Brain pericyte (primary cell): ENCODE measurements around the gene CCDC61.

ENCODE experiments used
- DNase-seq: peaks from one replicate; pipeline ENCODE4 v3.0.0-alpha.2; 2012; ENCODE audit warnings: low read depth, low spot score

The CCDC61 gene

GRCh38 chr19:45973553-45974338 lies 21.5 kb upstream of the CCDC61 start, which contains the start of gene NOVA2:
NOVA2 (minus strand) TSS chr19:45973865; CDS start chr19:45973351, 514 bp downstream.
- DNase-seq: no peak

GRCh38 chr19:45975306-45976070 lies 19.8 kb upstream of the CCDC61 start:
- no peak for DNase-seq

- no peak for DNase-seq
Observed at GRCh38 chr19:45976178-45976577, 19.1 kb upstream of the CCDC61 start.

DNA sequence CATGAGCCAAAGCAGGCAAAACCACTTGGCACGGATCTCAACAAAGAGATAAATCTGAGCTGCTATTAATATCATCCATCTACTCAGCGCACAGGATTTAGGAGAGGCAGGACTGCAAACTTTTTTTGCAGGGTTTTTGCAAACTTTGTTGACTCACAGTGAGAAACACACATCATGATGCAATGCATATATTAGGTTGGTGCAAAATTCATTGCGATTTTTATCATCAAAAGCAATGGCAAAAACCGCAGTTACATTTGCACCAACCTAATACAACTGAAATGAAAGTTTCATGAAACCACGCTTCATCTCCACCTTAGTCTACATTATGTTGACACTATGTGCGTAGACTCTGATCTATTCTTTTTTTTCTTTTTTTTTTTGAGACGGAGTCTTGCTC lies 17.1 kb upstream of the CCDC61 start:
- no peak for DNase-seq

DNA sequence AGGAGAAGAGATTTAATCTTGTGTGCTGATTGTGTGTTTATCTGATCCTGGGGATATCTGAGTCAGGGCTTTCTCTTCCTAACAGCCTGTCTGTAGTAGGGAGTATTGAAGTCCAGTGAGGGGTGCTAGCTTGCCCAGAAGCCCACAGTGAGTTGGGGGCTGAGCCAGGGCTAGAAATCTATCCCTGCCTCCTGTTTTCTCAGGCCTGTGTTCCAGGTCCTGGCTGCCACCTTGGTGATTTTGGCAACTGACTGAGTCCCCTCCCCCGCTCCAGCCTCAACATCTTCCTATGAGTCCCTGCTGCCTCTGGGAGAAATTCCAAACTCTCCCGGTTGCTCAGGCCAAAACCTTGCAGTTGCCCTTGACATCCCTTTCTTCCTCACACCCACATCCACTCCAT lies 13.9 kb upstream of the CCDC61 start:
- DNase-seq: no peak

- DNase-seq: no peak
Observed at GRCh38 chr19:45985321-45985720, 9.9 kb upstream of the CCDC61 start.

GRCh38 chr19:45990113-45990728 lies 5.0 kb upstream of the CCDC61 start:
- no peak for DNase-seq

- no peak for DNase-seq
Observed at GRCh38 chr19:45994456-45994997, 740 bp upstream of the CCDC61 start.

GRCh38 chr19:45995715-45996385 lies 583 bp downstream of the CCDC61 start:
- DNase-seq: no peak

GRCh38 chr19:45996933-45997332 lies 1.7 kb downstream of the CCDC61 start:
- no peak for DNase-seq

GRCh38 chr19:45998834-45999233 lies 3.6 kb downstream of the CCDC61 start:
- DNase-seq: no peak

DNA sequence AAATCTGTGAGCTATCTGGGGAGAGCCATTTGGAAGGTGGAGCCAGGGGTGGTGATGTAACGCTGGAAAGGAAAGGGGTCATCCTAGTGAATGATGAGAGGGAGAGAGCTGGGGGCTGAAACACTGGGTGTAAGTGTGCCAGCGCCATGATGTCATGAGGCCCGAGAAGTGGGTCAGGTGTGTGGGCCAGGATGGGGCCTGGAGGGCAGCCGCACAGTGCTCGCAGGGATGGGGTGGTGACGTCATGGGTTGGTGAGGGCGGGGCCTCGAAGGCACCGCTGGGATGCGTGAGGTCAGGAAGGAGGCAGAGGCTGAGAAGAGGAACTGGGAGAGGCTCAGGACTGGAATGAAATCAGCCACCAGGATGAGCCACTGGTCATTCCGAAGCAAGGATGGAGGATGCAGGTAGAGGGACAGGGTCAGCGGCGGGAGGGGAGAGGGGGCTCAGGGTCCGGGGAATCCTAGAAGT lies 4.4 kb downstream of the CCDC61 start:
- no peak for DNase-seq

DNA sequence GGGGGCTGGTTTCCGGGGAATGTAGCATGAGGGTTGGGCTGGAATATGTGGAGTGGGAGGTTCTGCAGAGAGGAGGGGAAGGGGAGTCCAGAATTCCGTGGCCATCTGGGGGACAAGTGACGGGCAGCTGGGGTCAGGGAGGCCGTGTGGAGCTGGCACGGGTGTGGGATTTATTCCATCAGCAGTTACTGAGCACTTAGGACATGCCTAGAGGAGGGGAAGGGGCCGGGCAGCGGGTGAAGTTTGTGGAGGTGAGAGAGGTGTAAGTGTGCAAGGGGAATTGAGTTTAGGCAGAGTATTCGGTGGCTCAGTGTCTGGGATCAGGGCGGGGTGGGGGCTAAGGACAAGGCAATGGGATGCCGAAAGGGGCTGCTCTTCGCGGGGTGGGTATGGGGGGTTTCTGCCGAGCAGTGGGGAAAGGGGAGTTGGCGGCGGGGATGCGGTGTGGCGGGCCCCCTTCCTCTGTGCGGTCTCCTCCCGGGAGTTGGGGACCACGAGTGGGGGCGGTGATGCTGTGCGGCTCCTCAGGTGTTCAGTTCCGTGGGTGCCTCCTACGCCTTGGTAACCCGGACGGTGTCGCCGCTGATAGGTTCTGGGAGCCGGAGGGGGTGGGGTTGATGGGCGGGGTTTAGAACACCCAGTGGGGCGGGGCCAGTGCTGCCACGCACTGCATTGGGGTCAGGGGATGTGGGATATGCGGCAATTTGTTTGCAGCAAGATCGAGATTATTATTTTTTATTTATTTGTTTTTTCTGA lies 5.4 kb downstream of the CCDC61 start:
- DNase-seq: no peak

DNA sequence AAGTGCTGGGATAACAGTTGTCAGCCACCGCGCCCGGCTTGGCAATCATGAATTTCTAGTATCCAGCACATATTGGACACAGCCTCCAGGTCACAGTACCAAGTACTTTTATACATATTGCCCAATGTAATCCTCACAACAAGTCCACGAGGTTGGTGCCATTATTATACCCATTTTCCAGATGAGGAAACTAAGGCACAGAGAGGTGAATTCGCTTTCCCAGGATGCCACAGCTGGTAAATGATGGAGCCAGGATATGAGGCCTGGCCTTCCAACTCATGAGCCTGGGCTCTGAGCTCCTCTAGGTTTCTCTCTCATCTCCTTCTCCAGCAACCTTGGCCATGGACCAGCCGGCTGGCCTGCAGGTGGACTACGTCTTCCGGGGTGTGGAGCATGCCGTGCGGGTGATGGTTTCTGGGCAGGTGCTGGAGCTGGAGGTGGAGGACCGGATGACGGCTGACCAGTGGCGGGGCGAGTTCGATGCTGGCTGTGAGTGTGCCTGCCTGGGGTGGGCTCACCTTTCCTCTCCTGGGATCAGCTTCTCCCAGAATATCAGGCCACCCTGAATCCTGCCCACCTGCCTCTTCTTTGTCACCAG lies 7.5 kb downstream of the CCDC61 start:
- no peak for DNase-seq

DNA sequence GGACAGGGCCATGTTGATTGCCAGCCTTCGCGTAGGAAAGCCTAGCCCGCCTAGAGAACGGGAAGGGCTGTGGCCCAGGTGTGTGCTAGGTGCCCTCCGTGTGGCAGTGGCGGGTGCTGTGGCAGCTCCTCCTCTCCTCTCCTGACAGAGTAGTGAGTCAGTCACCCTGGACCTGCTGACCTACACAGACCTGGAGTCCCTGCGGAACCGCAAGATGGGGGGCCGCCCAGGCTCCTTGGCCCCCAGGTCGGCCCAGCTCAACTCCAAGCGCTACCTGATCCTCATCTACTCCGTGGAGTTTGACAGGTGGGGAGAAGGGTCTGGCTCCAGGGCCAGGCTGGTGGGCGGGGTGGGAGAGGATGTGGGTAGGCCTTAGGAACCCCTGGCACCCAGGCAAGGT lies 11.1 kb downstream of the CCDC61 start:
- DNase-seq: no peak

GRCh38 chr19:46009530-46010510 lies 14.6 kb downstream of the CCDC61 start:
- no peak for DNase-seq

DNA sequence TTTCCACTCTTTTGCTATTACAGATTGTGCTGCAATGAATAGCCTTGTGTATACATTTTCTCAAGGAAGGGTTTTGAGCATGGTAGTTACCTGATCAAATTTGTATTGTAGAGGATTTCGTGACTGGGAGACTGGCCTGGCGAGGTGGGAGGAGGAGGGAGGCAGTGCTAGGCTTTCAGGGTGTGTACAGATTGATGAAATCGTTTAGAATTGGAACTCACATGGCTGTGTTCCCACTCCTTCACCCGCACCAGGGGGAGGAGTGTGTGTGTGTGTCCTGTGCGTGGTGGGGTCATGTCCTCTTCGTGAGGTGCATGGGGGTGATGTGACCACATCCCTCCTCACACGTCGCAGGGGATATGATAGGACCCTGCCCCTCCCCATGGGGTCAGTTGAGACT lies 19.3 kb downstream of the CCDC61 start:
- no peak for DNase-seq

GRCh38 chr19:46014941-46015686 lies 19.8 kb downstream of the CCDC61 start:
- DNase-seq: no peak
